Stimulated activated CD4-positive, alpha-beta T cell treated with anti-CD3 and anti-CD28 coated beads, Interleukin-4, amount 100 ng/mL, for 48 hours (primary cell): Measurements from ENCODE around the gene COQ8A.

Source experiments
- DNase-seq, 2 donors: peaks; one replicate each; pipeline ENCODE4 v3.0.0-alpha.2; 2020; ENCODE audit warnings: low read depth in 2 of 2

COQ8A gene

DNA sequence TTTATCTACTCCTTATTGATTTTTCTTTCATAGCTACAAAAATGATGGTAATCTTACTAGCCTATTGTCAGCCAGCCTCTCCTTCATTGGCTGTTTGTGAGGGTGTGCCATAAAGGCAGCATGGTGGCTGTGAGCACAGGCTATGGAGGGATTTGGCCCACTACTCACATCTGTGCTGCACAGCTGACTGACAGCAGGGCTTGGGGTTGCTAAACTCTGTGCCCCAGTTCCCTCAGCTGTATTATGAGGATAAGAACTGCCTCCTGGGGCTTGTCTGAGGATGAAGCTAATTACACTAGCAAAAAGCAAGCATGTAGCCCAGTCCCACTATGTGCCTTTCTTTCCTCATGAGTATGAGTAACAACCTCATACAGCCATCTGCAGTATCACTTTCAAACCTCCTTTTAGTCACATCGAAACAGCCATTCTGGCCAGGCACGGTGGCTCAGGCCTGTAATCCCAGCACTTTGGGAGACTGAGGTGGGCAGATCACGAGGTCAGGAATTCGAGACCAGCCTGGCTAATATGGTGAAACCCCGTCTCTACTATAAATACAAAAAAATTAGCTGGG is 66.2 kb downstream of the COQ8A start:
- DNase-seq, result no peak

DNA sequence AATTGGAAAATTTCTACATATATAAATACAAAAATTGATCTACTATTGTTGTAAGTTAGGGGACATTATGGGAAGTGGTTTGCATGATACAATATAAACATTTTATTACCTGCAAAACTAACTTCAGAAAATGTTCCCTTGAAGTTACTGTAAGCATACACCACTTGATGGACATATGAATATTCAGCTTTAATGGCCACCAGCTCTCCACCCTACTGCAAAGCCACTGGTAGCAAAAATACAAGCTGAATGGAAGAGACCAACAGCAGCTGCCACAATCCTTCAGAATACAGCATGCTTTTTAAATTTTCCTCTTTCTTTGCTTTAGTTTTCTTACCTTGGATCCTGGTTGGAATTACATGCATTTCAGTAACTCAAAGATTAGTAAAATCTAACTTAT is 69.8 kb downstream of the COQ8A start:
- no peak for DNase-seq

DNA sequence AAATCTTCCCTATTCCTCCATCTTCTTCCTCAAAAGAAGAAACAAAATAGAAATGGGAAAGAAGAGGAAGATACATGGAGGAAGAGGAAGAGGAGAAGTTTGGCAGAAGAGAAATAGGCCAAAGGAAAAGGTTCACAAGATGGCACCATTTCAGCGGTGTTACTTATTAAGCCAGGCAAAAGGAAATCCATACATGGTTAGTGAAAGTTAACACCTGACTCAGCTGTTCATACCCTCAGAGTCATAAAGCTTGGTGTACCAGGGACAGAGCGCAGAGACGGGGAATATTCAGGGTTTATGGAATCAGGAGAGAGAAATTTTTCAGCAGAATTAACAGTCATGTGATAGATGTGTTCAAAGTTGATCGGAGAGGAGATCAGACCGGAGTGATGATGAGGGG is 70.6 kb downstream of the COQ8A start:
- no peak for DNase-seq

DNA sequence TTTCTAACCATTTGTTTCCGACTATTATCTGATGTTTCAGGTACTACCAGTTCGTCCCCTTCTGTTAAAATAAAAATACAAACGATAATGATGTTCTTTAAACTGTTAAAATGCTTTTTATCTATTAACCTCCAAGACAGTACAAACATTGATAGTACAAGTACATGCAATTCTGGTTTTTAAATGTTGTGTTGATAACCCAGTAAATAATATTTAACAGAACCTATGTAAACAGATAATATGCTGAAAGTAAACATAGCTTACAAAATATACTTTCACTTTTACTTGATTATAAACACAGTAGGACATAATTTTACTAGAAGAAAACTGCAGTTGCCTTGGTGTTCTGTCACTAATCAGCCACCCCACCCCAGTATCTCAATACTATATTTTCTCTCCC is 76.9 kb downstream of the COQ8A start:
- DNase-seq, result no peak

DNA sequence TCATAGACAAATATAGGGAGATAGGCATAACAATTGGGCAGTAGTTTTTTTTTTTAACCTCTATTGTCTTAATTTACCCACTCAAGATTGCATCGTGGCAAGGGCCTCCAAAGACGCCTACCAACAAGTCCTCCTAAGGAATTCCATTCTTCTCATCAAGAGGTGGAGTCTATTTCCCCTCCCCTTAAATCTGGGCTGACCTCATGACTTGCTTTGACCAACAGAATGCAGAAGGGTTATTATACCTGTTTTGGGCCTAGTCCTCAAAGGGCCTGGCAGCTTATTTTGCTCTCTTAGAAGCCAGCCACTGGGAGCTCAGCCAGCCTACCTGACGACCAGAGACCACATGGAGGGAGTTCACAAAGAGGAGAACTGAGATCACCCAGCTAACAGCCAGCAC is 92.3 kb downstream of the COQ8A start:
- DNase-seq, result no peak

DNA sequence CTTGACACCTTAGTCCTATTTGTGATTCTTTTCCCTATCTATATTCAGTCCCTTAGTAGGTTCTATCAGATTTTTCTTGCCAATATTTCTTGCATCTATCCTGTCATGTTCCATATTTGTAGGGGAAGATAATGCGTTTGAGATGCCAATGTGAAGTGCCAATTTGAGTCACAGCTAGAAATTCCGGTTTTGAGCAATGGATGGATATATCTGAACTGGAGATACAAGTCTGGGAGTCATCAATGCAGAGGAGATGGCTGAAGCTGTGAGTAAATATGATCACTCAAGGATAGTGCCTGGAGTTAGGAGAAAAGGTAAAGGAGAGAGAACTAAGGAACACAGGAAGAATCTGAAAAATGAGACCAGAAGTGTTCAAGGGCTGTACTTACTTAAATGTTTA is 93.8 kb downstream of the COQ8A start:
- no peak for DNase-seq

DNA sequence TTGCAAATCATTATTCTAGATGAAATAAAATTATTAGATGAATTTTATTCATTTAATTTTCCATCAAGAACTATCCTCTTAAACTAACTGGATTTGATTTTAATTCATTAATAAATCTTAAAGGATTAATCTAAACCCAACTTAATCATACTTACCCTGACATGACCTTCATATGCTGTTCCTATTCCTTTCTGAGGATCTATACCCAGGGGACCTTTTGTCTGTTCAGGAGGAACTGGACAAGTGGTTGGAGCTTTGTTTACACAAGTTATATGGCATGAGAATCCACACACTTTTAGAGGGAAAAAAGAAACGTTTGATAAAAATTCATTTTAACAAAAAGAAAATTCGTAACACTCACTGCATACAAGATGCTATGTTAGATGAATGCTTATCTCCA is 95.2 kb downstream of the COQ8A start:
- no peak for DNase-seq

DNA sequence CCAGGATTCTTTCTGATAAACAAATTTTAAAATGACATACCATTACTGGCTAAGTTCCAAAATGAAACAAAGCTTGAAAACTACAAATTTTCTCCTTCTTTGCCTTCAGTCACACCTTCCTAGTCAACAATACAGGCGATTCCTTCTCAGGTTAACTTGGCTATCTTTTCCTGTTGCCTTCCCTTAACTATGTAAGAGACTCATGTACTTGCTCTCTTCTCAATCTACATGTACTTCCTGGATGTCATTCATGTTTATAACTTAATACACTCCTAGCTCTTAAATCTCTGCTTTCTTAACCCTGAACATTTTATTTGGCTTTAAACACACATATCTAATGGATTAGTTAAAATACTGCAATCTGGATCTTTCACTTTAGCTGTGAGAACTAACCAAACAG is 97.0 kb downstream of the COQ8A start:
- DNase-seq, result no peak
